K562 (cell line): ENCODE data around the gene CDK9. TPM values are rescaled to one million over a fixed set of nuclear protein-coding genes. Genes with fewer than 3 reads are reported as not detected.

Experiments used
- DNMT1 ChIP-seq: fragments of 450-650 bp; IDR thresholded peaks from 2 replicates; pipeline ENCODE4 v1.6.1; 2016; ENCODE audit warnings: antibody characterized with exemption, mild to moderate bottlenecking
- GATAD2B ChIP-seq: fragments of 450-650 bp; IDR thresholded peaks from 2 replicates; pipeline ENCODE4 v1.6.1; 2017; ENCODE audit warnings: mild to moderate bottlenecking, borderline replicate concordance
- GTF2A2 ChIP-seq: IDR thresholded peaks from 2 replicates; pipeline ENCODE4 v1.6.1; 2016; ENCODE audit warnings: mild to moderate bottlenecking, missing genetic modification characterization, missing compliant biosample characterization
- HNRNPLL ChIP-seq: fragments of 200-400 bp; formaldehyde crosslinking; IDR thresholded peaks from 2 replicates; pipeline ENCODE4 v1.6.1; 2017; ENCODE audit warnings: low read length, low read depth, mild to moderate bottlenecking; ENCODE audit not compliant: poor library complexity, severe bottlenecking
- JUN ChIP-seq, 2 experiments: sonication (generic) in 1 of 2; formaldehyde crosslinking in 1 of 2; IDR thresholded peaks; 2 replicates each; pipeline versions ENCODE4 v1.6.1 to v1.8.0; 2012 to 2022; ENCODE audit warnings: borderline replicate concordance in 2 of 2, mild to moderate bottlenecking in 2 of 2, improper control_type of control experiment in 1 of 2, low read depth in 1 of 2, low read length in 1 of 2, missing genetic modification reagents in 1 of 2
- L3MBTL2 ChIP-seq: fragments of 450-650 bp; IDR thresholded peaks from 2 replicates; pipeline ENCODE4 v1.6.1; 2016; ENCODE audit warnings: mild to moderate bottlenecking, moderate library complexity
- MCM2 ChIP-seq: fragments of 450-650 bp; IDR thresholded peaks from 2 replicates; pipeline ENCODE4 v1.6.1; 2017; ENCODE audit warnings: low read depth, mild to moderate bottlenecking
- POLR2A ChIP-seq: fragments of 450-650 bp; conservative IDR thresholded peaks from 2 replicates; pipeline ENCODE4 v1.6.1; 2016
- SP1 ChIP-seq: sonication (generic); formaldehyde crosslinking; IDR thresholded peaks from 2 replicates; pipeline ENCODE4 v1.8.1; 2022; ENCODE audit warnings: mild to moderate bottlenecking, missing genetic modification reagents
- XRCC4 ChIP-seq: IDR thresholded peaks from one replicate; pipeline ENCODE4 v1.6.1; 2011; ENCODE audit not compliant: insufficient read depth, insufficient read length; ENCODE audit errors: extremely low read depth
- ZFPM2 ChIP-seq: fragments of 250-450 bp; sonication (Bioruptor Pico); IDR thresholded peaks from 2 replicates; pipeline ENCODE4 v1.5.1; 2022; ENCODE audit warnings: mild to moderate bottlenecking
- ZNF224 ChIP-seq: sonication (generic); formaldehyde crosslinking; IDR thresholded peaks from 2 replicates; pipeline ENCODE4 v1.8.0; 2022; ENCODE audit warnings: mild to moderate bottlenecking, missing genetic modification reagents
- ZNF76 ChIP-seq: fragments of 250-450 bp; sonication (Bioruptor Pico); IDR thresholded peaks from 2 replicates; pipeline ENCODE4 v1.4.0; 2020; ENCODE audit warnings: mild to moderate bottlenecking, moderate library complexity, borderline replicate concordance
- polyA plus RNA-seq, 8 experiments: library from polyadenylated mRNA; depleted of rRNA in 4 of 8; stranded (reverse) in 5 of 8; unstranded in 3 of 8; fragments of >200 nt; fragmentation: Nextera tagmentation in 2 of 8; fragmentation: Illumina TruSeq in 1 of 8; extraction: Ambion mirVana in 2 of 8; extraction: Trizol in 1 of 8; gene quantifications; 2 replicates each; pipeline versions ENCODE4 v1.2.1 to v1.2.3, GENCODE V29; 2011 to 2014; ENCODE audit warnings: inconsistent platforms in 1 of 8, missing spikeins in 1 of 8
- total RNA-seq, 7 experiments: library from RNA; depleted of rRNA in 6 of 7; stranded (reverse); fragments of >200 nt in 6 of 7; fragmentation: Illumina TruSeq in 2 of 7; extraction: Trizol in 2 of 7; gene quantifications; 2 replicates each; pipeline versions ENCODE4 v1.2.1 to v1.2.3, GENCODE V29; 2011 to 2021; ENCODE audit warnings: low replicate concordance in 1 of 7
- TF ChIP-seq, protein P1 (sequence below): fragments of 450-650 bp; IDR thresholded peaks from 2 replicates; pipeline ENCODE4 v1.7.1; 2018; ENCODE audit warnings: mild to moderate bottlenecking, low read depth; ENCODE audit not compliant: partially characterized antibody
- TF ChIP-seq, protein P2 (sequence below): IDR thresholded peaks from 3 replicates; pipeline ENCODE4 v1.6.1; 2011; ENCODE audit warnings: borderline replicate concordance, mild to moderate bottlenecking, moderate library complexity; ENCODE audit not compliant: insufficient read length; ENCODE audit errors: extremely low read depth
- TF ChIP-seq, protein P3 (sequence below): fragments of 450-650 bp; IDR thresholded peaks from 2 replicates; pipeline ENCODE4 v1.6.1; 2017; ENCODE audit warnings: antibody characterized with exemption, mild to moderate bottlenecking

CDK9 gene
- total and polyA plus RNA-seq, 9 of the 15 experiments (the other 6 are each of a cell fraction or from before 2014, with no cell fraction given): 4.2 to 78.6 (median 33.0) TPM

DNA sequence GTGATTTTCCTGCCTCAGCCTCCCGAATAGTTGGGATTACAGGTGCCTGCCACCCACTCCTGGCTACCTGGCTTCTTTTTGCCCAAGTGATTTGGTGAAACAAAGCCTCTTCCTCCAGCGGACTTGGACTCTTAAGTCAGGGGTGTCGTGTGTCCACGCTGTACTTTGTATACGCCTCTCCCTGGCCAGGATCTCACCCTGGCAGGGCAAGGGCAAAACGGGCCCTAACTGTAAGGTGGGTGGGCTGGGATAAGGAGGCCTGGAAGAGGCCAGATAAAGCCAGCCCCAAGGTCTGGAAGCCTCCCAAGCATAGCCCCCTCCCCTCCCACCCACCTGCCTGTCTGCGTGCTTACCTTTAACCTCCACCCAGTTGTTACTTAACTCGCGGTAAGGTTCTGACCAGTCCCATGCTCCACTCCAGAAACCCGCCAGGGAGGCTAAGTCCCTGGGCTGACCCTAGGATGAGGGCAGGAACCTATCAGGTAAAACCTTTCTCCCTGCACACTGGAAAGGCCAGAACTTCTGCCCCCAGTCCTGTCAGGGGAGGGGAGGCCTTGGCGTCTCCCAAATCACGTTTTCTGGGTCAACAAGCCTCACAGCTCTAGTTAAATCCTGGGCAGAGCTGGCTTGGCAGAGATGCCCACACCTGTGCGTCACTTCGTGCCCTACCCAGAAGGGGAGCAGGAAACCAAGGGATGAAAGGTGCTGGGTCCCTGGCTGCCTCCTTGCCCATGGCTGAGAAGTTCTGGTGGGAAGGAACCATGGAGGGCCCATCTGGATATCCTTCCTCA is 8.4 kb downstream of the CDK9 start (continued):
- TF ChIP-seq, protein P1, sequence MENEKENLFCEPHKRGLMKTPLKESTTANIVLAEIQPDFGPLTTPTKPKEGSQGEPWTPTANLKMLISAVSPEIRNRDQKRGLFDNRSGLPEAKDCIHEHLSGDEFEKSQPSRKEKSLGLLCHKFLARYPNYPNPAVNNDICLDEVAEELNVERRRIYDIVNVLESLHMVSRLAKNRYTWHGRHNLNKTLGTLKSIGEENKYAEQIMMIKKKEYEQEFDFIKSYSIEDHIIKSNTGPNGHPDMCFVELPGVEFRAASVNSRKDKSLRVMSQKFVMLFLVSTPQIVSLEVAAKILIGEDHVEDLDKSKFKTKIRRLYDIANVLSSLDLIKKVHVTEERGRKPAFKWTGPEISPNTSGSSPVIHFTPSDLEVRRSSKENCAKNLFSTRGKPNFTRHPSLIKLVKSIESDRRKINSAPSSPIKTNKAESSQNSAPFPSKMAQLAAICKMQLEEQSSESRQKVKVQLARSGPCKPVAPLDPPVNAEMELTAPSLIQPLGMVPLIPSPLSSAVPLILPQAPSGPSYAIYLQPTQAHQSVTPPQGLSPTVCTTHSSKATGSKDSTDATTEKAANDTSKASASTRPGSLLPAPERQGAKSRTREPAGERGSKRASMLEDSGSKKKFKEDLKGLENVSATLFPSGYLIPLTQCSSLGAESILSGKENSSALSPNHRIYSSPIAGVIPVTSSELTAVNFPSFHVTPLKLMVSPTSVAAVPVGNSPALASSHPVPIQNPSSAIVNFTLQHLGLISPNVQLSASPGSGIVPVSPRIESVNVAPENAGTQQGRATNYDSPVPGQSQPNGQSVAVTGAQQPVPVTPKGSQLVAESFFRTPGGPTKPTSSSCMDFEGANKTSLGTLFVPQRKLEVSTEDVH: no peak
- no peak for TF ChIP-seq L3MBTL2
- no peak for TF ChIP-seq JUN (IDR thresholded peaks at IDR 0.05; ENCODE audit: borderline replicate concordance, low read depth, low read length)
- TF ChIP-seq JUN (CRISPR knock-in tag; IDR thresholded peaks at IDR 0.05; ENCODE audit: borderline replicate concordance): no peak
- TF ChIP-seq POLR2A: peak; percentile 60
- TF ChIP-seq XRCC4: no peak
- no peak for TF ChIP-seq GTF2A2
- no peak for TF ChIP-seq SP1 (CRISPR knock-in tag)
- no peak for TF ChIP-seq ZNF224 (CRISPR knock-in tag)
- no peak for TF ChIP-seq GATAD2B
- TF ChIP-seq HNRNPLL: no peak
- TF ChIP-seq DNMT1: no peak
- no peak for TF ChIP-seq ZFPM2
- TF ChIP-seq, protein P2, sequence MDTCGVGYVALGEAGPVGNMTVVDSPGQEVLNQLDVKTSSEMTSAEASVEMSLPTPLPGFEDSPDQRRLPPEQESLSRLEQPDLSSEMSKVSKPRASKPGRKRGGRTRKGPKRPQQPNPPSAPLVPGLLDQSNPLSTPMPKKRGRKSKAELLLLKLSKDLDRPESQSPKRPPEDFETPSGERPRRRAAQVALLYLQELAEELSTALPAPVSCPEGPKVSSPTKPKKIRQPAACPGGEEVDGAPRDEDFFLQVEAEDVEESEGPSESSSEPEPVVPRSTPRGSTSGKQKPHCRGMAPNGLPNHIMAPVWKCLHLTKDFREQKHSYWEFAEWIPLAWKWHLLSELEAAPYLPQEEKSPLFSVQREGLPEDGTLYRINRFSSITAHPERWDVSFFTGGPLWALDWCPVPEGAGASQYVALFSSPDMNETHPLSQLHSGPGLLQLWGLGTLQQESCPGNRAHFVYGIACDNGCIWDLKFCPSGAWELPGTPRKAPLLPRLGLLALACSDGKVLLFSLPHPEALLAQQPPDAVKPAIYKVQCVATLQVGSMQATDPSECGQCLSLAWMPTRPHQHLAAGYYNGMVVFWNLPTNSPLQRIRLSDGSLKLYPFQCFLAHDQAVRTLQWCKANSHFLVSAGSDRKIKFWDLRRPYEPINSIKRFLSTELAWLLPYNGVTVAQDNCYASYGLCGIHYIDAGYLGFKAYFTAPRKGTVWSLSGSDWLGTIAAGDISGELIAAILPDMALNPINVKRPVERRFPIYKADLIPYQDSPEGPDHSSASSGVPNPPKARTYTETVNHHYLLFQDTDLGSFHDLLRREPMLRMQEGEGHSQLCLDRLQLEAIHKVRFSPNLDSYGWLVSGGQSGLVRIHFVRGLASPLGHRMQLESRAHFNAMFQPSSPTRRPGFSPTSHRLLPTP: no peak
- TF ChIP-seq, protein P3, sequence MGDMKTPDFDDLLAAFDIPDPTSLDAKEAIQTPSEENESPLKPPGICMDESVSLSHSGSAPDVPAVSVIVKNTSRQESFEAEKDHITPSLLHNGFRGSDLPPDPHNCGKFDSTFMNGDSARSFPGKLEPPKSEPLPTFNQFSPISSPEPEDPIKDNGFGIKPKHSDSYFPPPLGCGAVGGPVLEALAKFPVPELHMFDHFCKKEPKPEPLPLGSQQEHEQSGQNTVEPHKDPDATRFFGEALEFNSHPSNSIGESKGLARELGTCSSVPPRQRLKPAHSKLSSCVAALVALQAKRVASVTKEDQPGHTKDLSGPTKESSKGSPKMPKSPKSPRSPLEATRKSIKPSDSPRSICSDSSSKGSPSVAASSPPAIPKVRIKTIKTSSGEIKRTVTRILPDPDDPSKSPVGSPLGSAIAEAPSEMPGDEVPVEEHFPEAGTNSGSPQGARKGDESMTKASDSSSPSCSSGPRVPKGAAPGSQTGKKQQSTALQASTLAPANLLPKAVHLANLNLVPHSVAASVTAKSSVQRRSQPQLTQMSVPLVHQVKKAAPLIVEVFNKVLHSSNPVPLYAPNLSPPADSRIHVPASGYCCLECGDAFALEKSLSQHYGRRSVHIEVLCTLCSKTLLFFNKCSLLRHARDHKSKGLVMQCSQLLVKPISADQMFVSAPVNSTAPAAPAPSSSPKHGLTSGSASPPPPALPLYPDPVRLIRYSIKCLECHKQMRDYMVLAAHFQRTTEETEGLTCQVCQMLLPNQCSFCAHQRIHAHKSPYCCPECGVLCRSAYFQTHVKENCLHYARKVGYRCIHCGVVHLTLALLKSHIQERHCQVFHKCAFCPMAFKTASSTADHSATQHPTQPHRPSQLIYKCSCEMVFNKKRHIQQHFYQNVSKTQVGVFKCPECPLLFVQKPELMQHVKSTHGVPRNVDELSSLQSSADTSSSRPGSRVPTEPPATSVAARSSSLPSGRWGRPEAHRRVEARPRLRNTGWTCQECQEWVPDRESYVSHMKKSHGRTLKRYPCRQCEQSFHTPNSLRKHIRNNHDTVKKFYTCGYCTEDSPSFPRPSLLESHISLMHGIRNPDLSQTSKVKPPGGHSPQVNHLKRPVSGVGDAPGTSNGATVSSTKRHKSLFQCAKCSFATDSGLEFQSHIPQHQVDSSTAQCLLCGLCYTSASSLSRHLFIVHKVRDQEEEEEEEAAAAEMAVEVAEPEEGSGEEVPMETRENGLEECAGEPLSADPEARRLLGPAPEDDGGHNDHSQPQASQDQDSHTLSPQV: no peak
- no peak for TF ChIP-seq ZNF76
- no peak for TF ChIP-seq MCM2
